ENCODE results near the gene ASRGL1.
A peak's percentile ranks its signal among the peaks of the same experiment; 100 is the strongest.
"Not testable (repeated sequence)": the region's sequence is repeated elsewhere in the genome, so short reads cannot be mapped to it uniquely, and the experiment has no call there.

ASRGL1 gene

GRCh38 chr11:62337303-62338181, at the start of gene ASRGL1:
ASRGL1 (plus strand) TSS chr11:62337448; CDS start chr11:62337978, 530 bp downstream.
- peak; percentile 32 to 64 (median 52) for DNase-seq

GRCh38 chr11:62295504-62295903, 41.7 kb upstream of the ASRGL1 start:
- no peak for DNase-seq

DNA sequence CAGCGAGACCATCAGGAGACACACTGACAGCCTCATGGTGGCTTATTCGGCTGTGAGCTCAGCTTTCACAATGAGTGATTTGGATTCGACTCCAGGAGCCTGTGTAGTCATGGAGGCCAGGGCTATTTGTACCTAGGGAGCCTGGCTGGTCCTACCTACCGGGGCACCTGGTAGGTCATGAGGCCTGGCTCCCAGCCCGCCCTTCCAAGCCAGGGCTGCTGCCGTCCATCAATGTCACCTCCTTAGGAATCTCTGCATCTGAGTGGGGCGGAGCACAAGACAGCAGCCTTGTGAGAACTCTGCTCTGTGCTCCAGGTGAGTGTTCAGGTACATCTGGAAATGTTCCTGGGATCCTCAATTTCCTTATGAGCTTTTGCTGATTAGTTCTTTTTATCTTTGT, 38.3 kb upstream of the ASRGL1 start, which contains the start of gene SCGB1D4:
Gene SCGB1D4 (minus strand): TSS at position 101 of the 400 bp plus-strand sequence. CDS start 65 bp downstream, at position 36.
- no peak for DNase-seq

GRCh38 chr11:62306227-62306626, 31.0 kb upstream of the ASRGL1 start:
- DNase-seq: no peak

DNA sequence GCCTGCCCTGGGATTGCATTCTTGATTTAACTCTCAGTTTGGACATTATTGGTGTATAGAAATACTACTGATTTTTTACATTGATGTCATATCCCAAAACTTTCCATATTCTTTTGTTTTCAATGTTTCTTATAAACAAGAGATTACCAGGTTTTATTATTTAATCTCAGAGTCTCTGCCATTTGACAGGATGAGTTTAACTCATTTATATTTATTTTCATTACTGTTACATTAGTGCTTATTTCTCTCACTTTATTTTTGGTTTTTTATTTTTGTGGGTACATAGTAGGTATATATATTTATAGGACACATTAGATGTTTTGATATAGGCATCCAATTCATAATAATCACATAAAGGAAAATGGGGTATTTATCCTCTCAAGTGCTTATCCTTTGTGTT, 29.3 kb upstream of the ASRGL1 start:
- no peak for DNase-seq

DNA sequence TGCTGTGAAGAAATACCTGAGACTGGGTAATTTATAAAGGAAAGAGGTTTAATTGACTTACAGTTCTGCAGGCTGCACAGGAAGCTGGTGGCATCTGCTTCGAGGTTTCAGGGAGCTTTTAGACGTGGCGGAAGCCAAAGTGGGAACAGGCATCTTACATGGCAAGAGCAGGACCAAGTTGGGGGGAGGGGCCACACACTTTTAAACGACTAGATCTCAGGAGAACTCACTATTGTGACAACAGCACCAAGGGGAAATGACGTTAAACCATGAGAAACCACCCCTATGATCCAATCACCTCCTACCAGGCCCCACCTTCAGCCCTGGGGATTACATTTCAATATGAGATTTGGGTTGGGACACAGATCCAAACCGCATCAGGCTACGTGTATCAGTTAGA, 27.3 kb upstream of the ASRGL1 start:
- no peak for DNase-seq

DNA sequence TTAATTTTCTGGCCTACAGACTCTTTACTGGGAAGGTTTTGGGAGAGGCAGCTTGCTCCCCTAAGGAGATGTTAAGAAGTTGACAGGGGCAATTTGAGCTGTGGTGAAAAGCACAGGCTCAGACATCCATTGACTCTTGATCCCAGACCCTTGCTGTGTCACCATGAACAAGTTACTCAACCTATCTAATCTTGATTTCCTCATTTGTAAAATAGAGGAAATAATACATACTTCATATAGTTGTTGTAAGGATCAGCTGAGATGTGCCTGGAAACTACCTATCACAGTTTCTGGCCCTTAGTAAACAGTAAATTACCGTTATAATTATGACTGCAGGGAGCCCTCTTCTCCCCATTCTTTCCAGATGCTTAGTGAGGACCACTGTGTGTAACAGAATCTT, 21.8 kb upstream of the ASRGL1 start:
- no peak for DNase-seq

DNA sequence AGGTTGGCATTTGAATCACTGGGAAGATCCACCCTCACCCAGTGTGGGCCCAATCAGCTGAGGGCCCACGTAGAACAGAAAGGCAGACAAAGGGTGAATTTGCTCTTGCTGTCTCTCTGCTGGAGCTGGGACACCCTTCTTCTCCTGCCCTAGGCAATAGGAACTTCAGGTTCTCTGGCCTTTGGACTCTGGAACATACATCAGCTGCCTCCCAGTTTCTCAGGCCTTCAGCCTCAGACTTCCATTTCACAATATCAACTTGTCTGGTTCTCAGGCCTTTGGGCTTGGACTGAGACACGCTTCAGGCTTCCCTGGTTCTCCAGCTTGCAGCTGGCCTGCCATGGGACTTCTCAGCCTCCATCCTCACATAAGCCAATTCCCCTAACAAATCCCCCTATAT, 14.7 kb upstream of the ASRGL1 start:
- no peak for DNase-seq

DNA sequence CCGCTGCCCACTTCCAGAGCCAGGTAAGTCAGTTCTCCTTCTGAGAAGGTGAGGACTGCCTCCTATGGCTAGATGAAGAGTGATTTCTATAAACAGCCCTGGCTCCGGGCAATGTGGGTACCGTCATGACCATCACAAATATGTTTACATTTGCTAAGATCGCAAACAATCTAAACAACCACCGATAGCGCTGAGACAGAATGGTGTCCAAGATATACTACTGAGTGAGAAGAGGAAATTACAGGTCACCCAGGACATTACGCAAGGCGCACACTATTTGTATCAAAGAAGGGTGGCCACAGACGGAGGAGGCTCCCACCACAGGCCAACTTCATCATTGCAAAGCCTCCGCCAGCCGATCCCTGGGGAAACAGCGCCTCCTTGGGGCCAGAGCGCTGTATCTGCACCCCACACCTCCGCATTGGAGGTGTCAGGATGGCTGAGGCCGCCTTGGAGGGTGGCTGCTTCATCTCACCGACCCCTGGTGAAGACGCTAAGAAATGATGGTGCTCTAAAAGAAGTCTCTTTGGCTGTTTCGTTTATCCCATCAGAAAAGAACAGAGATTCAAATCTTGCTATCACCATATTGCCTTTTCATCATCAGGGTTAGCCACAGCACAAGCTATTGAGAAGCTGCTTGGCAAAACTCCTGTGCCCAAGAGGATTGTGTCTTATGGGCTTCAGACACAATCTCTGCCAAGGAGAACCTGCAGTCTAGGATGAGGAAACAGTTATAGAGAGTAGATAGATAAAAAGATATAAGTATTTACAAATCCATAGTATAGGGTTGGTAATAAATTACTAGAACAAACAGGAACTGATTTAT, 12.3 kb upstream of the ASRGL1 start:
- DNase-seq: peak in 1 of 4 experiments; percentile 13

GRCh38 chr11:62325781-62326180, 11.5 kb upstream of the ASRGL1 start:
- DNase-seq: not testable (repeated sequence)

DNA sequence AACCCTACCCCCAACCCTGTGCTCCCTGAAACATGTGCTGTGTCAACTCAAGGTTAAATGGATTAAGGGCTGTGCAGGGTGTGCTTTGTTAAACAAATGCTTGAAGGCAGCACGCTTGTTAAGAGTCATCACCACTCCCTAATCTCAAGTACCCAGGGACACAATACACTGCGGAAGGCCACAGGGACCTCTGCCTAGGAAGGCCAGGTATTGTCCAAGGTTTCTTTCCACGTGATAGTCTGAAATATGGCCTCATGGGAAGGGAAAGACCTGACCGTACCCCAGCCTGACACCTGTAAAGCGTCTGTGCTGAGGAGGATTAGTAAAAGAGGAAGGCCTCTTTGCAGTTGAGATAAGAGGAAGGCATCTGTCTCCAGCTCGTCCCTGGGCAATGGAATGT, 10.5 kb upstream of the ASRGL1 start:
- not testable (repeated sequence) for DNase-seq

GRCh38 chr11:62327541-62327940, 9.7 kb upstream of the ASRGL1 start:
- not testable (repeated sequence) for DNase-seq

- DNase-seq: not testable (repeated sequence)
These were observed 6.0 kb upstream of the ASRGL1 start for GRCh38 chr11:62331264-62331663.

DNA sequence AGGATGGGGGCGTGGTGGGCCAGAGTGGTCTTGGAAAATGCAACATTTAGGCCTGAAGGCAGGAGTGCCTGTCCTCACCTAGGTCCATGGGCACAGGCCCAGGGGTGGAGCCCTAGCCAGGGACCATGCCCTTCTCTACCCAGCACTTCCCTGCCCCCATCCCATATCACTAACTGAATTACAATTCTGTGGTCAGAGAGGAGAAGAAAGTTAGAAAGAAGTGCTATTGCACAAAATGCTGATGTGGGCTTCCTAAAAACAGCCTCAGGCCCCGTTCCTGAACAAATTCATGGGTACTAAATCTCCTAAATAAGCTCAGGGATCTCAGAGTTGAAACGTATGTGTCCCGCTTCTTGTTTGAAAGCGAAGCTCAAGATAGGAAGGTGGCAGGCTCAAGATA, 3.5 kb upstream of the ASRGL1 start:
- no peak for DNase-seq

DNA sequence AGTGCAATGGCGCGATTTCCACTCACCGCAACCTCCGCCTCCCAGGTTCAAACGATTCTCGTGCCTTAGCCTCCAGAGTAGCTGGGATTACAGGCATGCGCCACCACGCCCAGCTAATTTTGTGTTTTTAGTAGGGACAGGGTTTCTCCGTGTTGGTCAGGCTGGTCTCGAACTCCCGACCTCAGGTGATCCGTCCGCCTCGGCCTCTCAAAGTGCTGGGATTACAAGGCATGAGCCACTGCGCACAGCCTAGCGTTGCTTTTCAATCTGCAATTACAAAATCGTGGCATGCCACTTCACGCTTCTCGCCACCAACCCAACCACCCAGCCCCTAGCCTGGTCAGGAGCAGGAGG, 322 bp upstream of the ASRGL1 start:
- DNase-seq: not testable (repeated sequence)

DNA sequence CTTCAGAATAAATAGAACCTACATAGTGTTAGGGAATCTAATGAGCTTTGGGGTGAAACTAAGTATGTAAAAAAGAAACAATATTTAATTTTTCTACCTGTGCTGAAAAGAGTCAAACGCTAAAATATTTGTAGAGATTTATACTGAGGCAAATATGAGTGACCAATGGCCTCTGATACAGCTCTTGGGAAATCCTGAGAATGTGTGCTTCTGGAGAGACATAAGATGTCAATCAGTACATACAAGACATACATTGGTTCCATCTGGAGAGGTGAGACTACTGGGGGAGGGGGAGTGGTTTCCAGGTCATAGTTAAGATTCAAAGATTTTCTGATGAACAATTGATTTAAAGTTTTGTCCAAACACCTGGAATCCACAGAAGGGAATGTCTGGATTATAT, 970 bp downstream of the ASRGL1 start:
- DNase-seq: no peak

DNA sequence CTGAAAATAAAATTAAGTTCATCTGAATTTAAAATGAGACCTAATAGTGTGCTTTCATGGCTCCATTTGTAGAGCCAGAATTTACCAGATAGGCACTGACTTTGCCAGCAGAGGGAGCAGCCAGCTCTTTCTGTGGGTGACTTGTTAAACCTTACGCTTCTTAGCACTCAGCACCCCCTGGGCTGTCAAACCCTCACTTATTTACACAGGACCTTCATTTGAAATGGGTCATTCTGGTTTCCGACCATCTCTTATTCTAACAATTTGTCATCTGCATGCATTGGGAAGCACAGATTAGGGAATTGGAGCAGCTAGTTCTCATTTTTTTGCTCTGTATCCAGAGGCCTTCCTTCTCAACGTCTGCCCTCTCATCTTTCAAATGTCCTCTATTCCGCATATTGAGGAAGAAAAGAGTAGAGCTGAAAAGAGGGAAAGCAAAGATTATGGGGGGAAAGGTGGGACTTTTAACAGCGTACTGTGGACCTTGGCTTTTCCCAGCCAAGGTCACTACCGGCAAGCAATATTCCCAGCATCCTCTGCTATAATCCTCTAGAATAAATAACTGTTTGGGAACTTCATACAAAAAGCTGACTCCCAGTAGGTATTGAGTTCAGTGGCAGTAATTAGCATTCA, 3.1 kb downstream of the ASRGL1 start:
- DNase-seq: peak in 1 of 4 experiments; percentile 28

GRCh38 chr11:62341588-62341987, 4.3 kb downstream of the ASRGL1 start:
- no peak for DNase-seq

DNA sequence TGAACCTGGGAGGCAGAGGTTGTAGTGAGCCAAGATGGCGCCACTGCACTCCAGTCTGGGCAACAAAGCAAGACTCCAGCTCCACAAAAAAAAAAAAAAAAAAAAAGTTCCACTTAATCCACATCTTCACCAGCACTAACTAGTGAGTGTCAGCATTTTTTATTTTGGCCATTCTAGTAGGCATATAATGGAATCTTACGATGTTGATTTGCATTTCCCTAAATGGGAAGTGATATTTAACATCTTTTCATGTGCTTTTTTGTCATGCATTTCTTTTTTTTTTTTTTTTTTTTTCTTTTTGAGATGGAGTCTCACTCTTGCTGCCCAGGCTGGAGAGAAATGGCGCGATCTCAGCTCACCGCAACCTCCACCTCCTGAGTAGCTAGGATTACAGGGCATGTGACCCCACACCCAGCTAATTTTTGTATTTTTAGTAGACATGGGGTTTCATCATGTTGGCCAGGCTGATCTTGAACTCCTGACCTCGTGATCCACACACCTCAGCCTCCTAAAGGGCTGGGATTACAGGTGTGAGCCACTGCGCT, 6.5 kb downstream of the ASRGL1 start:
- not testable (repeated sequence) for DNase-seq

DNA sequence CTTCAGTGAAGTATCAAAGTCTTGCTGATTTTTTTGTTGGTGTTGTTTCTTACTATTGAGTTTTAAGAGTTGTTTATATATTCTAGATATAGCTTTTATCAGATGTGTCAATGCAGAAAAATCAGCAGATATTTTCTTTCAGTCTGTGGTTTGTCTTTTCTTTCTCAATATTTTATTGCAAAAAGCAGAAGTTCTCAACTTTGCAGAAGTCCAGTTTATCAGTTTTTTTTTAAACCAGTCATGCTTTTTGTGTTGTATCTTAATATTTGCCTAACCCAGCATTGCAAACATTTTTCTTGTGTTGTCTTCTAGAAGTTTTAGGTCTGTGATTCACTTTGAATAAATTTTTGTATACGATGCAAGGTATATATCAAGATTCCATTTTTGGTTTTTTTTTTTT, 7.0 kb downstream of the ASRGL1 start:
- no peak for DNase-seq

- no peak for DNase-seq
These were observed 8.6 kb downstream of the ASRGL1 start for GRCh38 chr11:62345861-62346260.

DNA sequence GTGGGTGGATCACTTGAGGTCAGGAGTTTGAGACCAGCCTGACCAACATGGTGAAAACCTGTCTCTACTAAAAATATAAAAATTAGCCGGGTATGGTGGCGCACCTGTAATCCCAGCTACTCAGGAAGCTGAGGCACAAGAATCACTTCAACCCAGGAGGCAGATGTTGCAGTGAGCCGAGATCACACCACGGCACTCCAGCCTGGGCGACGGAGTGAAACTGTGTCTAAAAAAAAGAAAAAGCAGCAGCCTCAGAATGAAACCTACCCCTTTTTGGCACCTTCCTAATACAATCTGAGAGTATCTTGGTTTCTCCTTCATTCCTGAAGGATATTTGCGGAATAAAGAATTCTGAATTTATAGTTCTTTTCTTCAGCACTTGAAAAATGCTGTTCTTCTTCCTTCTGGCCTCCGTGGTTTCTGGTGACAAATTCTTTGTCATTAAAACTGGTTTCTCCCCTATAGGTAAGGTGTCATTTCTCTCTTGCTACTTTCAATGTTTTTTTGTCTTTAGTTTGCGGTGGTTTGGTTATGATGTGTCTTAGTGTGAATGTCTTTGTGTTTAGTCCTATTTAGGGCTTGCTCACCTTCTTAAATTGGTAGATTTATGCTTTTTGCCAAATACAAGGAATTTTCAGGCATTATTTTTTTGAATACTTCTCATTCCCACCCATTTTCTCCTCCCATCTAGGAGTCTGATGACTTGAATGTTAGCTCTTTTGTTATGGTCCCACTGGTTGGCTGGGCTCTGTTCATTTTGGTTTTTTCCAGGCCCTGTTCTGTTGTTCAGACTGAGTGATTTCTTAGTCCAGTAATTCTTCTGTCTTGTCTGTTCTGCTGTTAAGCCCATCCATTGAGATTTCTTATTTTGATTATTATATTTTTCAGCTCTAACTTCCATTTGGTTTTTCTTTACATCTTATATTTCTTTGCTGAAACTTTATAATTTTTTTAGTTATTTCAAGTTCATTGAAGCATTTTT, 15.4 kb downstream of the ASRGL1 start:
- no peak for DNase-seq

All from activated naive CD4-positive, alpha-beta T cell (primary cell).